GM21515 (cell line): ENCODE measurements around the gene KIF1A.
"Not testable (repeated sequence)": the region's sequence is repeated elsewhere in the genome, so short reads cannot be mapped to it uniquely, and the experiment has no call there.

Experiments used
- ATAC-seq: cut with Tn5 transposase; IDR thresholded peaks from one replicate; pipeline ENCODE4 v1.9.1; 2021; ENCODE audit not compliant: unreplicated experiment

Gene KIF1A

DNA sequence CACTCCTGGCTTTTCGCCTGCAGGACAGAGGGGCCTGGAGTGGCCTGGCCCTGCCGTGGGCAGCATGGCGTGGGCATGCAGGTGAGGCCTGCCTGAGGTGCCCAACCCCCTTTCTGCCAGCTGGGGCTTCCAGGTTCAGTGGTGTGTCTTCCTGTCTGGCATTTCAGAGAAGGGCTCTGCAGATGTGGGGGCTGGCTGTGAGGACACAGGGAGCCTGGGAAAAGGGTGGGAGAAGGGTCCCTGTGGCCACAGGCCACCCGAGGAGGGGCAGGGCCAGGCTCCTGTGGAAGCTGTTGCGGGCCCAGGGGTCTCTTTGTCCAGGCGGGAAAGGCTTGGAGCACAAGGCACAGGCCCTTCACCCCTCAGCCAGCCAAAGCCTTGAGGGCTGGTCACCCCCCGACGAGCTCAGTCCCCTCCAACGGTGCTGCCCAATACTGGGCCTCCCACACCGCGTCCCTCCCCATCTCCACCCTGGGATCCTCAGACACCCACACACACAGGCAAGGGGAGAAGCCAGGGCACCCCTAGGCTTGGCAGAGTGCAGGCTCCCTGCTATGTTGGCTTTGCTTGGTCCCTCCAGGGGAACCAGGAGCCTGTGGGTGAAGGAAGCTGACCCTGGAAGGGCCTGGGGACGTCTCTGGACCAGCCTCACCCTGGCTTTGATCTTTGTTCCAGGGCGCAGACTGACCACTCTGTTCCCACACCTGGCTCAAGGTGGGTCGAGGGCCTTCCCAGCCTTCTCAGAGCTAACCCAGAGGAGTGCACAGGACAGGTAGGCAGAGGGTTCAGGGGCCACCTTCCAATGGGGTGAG, 132.1 kb downstream of the KIF1A start:
- ATAC-seq = no peak

GRCh38 chr2:240687045-240687740, 132.8 kb downstream of the KIF1A start:
- no peak for ATAC-seq

DNA sequence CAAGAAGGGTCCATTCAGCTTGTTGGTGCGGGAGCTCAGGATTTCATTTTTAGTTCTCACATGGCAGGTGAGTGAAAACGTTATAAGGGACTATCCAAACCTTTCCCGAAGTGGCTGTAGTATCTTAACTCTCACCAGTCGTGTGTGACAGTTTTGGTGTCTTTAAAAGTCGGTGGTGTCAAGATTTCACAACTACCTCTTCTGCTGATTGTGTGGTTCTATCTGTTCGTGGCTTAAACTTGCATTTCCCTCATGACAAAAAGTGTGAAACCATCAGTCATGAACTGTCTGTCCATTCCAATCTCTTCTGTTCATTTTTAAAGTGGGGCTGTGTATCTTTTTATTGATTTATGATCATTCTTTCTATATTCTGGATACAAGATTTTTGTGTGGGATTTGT, 133.6 kb downstream of the KIF1A start:
- ATAC-seq = no peak

- no peak for ATAC-seq
Measured at GRCh38 chr2:240685771-240686371, 134.1 kb downstream of the KIF1A start.

DNA sequence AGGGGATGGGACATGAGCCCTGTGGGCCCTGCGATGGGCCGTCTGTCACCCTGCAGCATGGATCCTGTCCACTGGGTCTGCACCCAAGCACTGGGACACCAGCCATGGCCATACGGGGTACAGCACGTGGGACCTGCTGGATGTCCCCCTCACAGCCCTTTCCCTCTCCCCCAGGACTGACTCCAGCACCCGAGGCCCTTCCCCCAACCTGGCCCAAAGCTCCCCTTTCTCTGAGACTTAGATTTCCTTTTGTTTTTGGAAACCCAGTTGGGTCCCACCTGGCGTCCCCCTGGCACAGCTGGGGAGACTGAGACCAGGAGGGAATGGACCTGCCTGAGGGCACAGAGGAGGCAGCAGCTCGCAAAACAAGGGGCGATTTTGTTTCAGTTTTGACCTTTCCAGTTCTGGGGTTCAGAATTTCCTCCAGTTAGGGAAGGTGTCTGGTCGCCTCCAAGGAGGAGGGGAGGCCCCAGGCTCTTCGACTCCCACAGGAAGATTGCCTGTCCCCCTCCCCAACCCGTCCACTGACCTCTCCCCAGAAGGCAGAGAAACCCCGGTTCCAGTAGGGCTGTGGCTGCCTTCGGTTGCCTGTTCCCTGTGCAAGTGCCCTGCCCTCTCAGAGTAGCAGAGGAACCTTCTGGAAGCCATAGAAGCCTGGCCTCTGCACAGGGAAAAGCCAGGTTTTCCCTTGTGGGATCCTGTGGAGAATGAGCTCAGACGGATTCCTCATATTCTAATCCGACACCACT, 135.9 kb downstream of the KIF1A start:
- ATAC-seq = not testable (repeated sequence)

GRCh38 chr2:240683329-240683979, 136.6 kb downstream of the KIF1A start:
- ATAC-seq = not testable (repeated sequence)

DNA sequence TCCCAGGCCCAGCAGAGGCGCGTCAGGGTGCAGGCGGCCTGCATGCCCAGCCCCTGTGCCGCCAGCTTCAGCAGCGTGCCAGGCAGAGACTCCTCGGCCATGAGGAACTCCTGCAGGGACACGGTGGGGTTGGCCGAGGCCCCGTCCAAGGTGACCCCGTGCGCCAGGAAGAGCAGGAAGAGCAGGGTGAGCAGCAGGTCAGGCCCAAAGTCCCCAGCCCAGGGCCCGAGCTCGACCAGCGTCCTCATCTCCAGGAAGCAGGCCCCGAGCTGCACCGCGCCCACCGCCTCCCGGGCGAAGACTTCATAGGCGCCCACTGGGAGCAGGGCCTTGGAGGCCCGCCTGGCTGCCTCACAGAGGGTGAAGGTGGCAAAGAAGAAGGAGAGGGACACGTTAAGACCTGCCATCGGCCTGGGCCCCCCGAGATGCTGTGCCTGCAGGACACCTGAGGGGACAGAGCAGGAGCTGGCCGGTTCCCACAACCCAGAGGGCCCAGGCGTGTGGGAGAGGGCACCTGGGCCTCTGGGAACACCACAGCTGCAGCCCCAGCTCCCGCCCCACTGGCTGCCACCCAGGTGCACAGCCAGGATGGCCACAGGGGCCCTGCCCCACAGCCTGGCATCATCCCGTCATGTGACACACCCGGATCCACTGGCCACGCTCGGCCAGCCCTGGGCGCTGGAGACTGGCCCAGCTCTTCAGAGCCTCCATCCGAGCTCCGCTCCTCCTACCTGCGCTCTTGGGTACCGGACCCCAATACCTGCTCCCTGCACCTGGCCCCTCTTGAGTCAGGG, 137.4 kb downstream of the KIF1A start, which contains the start of gene AQP12B:
Gene AQP12B (minus strand): TSS at position 455 of the 794 bp plus-strand sequence. CDS start 48 bp downstream, at position 407.
- not testable (repeated sequence) for ATAC-seq

DNA sequence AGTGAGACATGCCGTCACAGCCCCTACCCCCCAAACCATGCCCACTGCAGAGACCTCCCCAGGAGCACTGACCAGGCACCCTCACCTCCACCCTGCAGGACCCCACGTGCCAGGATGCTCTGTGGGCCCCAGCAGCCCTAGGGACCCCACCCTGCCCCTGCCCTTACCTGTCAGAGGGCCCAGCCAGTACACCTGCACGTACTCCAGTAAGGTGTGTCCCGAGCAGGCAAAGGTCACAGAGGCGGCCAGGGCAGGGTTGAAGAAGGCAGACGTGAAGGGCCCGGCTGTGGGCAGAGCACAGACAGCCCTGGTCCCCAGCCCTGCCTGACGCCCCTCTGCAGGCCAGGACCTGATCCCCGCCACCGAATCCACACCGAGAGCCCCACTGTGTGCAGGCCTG, 139.8 kb downstream of the KIF1A start:
- ATAC-seq = not testable (repeated sequence)

- ATAC-seq = not testable (repeated sequence)
Measured at GRCh38 chr2:240678909-240679308, 141.1 kb downstream of the KIF1A start.

DNA sequence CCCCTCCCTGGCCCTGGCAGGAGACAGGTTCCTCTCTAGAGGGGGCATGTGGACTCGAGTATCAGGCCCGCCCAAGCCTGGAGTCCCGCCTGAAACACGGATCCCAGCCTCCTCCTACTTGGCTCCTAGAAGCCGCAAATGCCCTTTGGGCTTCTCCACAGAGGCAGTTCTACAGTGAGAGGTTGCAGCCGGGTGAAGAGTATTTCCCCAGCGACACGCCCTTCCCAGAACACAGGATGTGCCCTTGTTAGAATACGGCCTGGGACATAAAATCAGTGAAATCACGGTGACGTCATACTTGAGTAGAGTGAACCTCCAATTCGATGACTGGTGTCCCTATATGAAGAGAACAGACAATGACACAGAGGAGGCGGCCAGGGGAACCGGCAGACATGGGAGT, 142.0 kb downstream of the KIF1A start:
- not testable (repeated sequence) for ATAC-seq

- ATAC-seq = not testable (repeated sequence)
Measured at GRCh38 chr2:240675345-240675744, 144.7 kb downstream of the KIF1A start.

GRCh38 chr2:240674461-240675184, 145.4 kb downstream of the KIF1A start:
- not testable (repeated sequence) for ATAC-seq

DNA sequence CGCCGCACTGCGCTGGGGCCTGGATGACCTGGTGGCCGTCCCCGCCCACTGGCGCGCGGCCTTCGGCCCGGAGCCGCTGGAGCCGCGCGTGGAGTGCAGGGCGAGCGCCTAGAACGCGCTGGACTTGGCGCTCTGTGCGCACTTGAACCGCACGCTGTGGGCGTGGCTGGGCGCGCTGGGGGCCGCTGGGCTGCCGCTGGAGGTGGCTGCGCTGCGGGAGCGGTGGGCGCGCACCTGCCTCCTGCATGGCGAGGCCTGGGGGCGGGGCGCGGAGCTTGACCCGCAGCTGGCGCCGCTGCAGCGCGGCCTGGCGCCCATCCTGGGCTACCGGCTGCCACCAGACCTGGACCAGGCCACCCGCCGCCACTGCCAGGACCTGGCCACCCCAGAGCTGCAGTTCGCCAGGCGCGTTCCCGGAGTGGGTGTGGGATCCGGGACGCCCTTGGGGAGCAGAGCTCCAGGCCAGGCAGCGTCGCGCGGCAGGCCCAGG, 147.3 kb downstream of the KIF1A start:
- no peak for ATAC-seq

- no peak for ATAC-seq
Measured at GRCh38 chr2:240672076-240672700, 147.8 kb downstream of the KIF1A start.

GRCh38 chr2:240670950-240671349, 149.1 kb downstream of the KIF1A start:
- no peak for ATAC-seq

DNA sequence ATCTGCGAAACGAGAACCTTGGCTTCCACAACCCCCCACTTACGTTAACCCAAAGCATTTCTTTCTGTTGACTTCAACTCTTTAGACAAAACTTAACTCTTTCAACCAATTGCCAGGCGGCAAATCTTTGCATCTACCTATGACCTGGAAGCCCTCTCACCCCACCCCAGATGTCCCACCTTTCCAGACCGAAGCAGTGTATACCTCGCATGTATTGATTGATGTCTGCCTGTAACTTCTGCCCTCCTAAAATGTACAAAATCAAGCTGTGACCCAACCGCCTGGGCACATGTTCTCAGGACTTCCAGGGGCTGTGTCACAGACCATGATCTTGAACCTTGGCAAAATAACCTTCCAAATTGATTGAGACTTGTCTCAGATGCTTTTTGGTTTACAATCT, 149.6 kb downstream of the KIF1A start:
- no peak for ATAC-seq

GRCh38 chr2:240664622-240665021, 155.4 kb downstream of the KIF1A start:
- ATAC-seq = no peak
